GM23338 (cell line): ENCODE measurements around the gene SLC36A1.
A peak's percentile ranks its signal among the peaks of the same experiment; 100 is the strongest.

Source experiments
- CREB1 ChIP-seq: fragments of 250-450 bp; sonication (Bioruptor Pico); IDR thresholded peaks from 2 replicates; pipeline ENCODE4 v1.5.0; 2020; ENCODE audit warnings: low read depth, mild to moderate bottlenecking, moderate library complexity
- EZH2 ChIP-seq: fragments of 200-600 bp; sonication (generic); IDR thresholded peaks from one replicate; pipeline ENCODE4 v1.8.0; 2017; ENCODE audit warnings: antibody characterized with exemption, mild to moderate bottlenecking, low read depth; ENCODE audit not compliant: unreplicated experiment
- EZH2phosphoT487 ChIP-seq: fragments of 200-600 bp; sonication (generic); IDR thresholded peaks from one replicate; pipeline ENCODE4 v1.8.1; 2018; ENCODE audit warnings: antibody characterized with exemption; ENCODE audit not compliant: unreplicated experiment
- JUNB ChIP-seq: IDR thresholded peaks from one replicate; pipeline ENCODE4 v1.6.1; 2016; ENCODE audit warnings: antibody characterized with exemption; ENCODE audit not compliant: unreplicated experiment
- POLR2AphosphoS5 ChIP-seq: IDR thresholded peaks from 2 replicates; pipeline ENCODE4 v1.6.1; 2016; ENCODE audit warnings: antibody characterized with exemption, low read depth
- STAT1 ChIP-seq: IDR thresholded peaks from one replicate; pipeline ENCODE4 v1.6.1; 2016; ENCODE audit warnings: antibody characterized with exemption; ENCODE audit not compliant: unreplicated experiment
- TF ChIP-seq, protein P1 (sequence below), 2 experiments: fragments of 200-600 bp in 1 of 2; sonication (generic) in 1 of 2; conservative IDR thresholded peaks; 2 replicates each; pipeline versions ENCODE4 v1.5.1 to v1.6.1; 2016 to 2017; ENCODE audit warnings: antibody characterized with exemption in 2 of 2, low read depth in 2 of 2, mild to moderate bottlenecking in 2 of 2, moderate library complexity in 1 of 2
- TF ChIP-seq, protein P2 (sequence below): IDR thresholded peaks from one replicate; pipeline ENCODE4 v1.6.1; 2018; ENCODE audit warnings: antibody characterized with exemption; ENCODE audit not compliant: unreplicated experiment
- TF ChIP-seq, protein P3 (sequence below): IDR thresholded peaks from 2 replicates; pipeline ENCODE4 v1.6.1; 2016; ENCODE audit warnings: antibody characterized with exemption

DNA sequence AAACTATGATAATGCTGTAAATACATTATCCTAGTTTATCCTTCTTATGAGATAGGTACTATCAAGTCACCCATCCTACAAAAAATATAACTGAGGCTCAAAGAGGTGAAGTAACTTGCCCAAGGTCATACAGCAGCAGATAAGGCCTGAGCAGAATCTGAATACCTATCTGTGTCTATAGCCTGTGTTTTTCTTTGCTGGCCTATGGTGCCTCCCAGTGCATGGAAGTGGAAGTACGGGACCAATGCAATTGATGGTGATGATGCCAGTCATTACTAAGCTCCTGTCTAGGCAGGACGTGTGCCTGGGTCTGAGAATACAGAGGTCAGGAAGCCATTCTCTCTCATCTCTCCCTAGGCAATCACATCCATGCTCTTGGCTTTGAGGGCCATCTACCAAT, 75.9 kb downstream of the SLC36A1 start:
- TF ChIP-seq JUNB (no peak), STAT1 (no peak), POLR2AphosphoS5 (no peak), CREB1 (CRISPR knock-in tag) (no peak), EZH2phosphoT487 (no peak), EZH2 (no peak)
- TF ChIP-seq, protein P1, sequence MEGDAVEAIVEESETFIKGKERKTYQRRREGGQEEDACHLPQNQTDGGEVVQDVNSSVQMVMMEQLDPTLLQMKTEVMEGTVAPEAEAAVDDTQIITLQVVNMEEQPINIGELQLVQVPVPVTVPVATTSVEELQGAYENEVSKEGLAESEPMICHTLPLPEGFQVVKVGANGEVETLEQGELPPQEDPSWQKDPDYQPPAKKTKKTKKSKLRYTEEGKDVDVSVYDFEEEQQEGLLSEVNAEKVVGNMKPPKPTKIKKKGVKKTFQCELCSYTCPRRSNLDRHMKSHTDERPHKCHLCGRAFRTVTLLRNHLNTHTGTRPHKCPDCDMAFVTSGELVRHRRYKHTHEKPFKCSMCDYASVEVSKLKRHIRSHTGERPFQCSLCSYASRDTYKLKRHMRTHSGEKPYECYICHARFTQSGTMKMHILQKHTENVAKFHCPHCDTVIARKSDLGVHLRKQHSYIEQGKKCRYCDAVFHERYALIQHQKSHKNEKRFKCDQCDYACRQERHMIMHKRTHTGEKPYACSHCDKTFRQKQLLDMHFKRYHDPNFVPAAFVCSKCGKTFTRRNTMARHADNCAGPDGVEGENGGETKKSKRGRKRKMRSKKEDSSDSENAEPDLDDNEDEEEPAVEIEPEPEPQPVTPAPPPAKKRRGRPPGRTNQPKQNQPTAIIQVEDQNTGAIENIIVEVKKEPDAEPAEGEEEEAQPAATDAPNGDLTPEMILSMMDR (conservative IDR thresholded peaks at IDR 0.05; ENCODE audit: low read depth in 2 of 2) = peak; percentile 83 to 98
- TF ChIP-seq, protein P2, sequence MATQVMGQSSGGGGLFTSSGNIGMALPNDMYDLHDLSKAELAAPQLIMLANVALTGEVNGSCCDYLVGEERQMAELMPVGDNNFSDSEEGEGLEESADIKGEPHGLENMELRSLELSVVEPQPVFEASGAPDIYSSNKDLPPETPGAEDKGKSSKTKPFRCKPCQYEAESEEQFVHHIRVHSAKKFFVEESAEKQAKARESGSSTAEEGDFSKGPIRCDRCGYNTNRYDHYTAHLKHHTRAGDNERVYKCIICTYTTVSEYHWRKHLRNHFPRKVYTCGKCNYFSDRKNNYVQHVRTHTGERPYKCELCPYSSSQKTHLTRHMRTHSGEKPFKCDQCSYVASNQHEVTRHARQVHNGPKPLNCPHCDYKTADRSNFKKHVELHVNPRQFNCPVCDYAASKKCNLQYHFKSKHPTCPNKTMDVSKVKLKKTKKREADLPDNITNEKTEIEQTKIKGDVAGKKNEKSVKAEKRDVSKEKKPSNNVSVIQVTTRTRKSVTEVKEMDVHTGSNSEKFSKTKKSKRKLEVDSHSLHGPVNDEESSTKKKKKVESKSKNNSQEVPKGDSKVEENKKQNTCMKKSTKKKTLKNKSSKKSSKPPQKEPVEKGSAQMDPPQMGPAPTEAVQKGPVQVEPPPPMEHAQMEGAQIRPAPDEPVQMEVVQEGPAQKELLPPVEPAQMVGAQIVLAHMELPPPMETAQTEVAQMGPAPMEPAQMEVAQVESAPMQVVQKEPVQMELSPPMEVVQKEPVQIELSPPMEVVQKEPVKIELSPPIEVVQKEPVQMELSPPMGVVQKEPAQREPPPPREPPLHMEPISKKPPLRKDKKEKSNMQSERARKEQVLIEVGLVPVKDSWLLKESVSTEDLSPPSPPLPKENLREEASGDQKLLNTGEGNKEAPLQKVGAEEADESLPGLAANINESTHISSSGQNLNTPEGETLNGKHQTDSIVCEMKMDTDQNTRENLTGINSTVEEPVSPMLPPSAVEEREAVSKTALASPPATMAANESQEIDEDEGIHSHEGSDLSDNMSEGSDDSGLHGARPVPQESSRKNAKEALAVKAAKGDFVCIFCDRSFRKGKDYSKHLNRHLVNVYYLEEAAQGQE = no peak
- TF ChIP-seq, protein P3, sequence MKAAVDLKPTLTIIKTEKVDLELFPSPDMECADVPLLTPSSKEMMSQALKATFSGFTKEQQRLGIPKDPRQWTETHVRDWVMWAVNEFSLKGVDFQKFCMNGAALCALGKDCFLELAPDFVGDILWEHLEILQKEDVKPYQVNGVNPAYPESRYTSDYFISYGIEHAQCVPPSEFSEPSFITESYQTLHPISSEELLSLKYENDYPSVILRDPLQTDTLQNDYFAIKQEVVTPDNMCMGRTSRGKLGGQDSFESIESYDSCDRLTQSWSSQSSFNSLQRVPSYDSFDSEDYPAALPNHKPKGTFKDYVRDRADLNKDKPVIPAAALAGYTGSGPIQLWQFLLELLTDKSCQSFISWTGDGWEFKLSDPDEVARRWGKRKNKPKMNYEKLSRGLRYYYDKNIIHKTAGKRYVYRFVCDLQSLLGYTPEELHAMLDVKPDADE = no peak
